ENCODE results near the gene TGM5. TPM values are rescaled to one million over a fixed set of nuclear protein-coding genes. Genes with fewer than 3 reads are reported as not detected.

The TGM5 gene
- total and polyA plus RNA-seq, 7 donors: 0.03 to 0.78 (median 0.06) TPM; not detected in 4

- H3K27me3 ChIP-seq (ENCODE audit: insufficient read depth in 3 of 3, low read length in 2 of 3): no peaks in the 10 kb centered on the region
- H3K4me3 ChIP-seq: no peak within 1 kb of the TSS
- no peaks in the 10 kb centered on the region for H3K9me3 ChIP-seq
- TF ChIP-seq, protein P1, sequence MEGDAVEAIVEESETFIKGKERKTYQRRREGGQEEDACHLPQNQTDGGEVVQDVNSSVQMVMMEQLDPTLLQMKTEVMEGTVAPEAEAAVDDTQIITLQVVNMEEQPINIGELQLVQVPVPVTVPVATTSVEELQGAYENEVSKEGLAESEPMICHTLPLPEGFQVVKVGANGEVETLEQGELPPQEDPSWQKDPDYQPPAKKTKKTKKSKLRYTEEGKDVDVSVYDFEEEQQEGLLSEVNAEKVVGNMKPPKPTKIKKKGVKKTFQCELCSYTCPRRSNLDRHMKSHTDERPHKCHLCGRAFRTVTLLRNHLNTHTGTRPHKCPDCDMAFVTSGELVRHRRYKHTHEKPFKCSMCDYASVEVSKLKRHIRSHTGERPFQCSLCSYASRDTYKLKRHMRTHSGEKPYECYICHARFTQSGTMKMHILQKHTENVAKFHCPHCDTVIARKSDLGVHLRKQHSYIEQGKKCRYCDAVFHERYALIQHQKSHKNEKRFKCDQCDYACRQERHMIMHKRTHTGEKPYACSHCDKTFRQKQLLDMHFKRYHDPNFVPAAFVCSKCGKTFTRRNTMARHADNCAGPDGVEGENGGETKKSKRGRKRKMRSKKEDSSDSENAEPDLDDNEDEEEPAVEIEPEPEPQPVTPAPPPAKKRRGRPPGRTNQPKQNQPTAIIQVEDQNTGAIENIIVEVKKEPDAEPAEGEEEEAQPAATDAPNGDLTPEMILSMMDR (IDR thresholded peaks at IDR 0.05): no peak
- H3K36me3 ChIP-seq (ENCODE audit: insufficient read depth in 1 of 2, low read depth in 1 of 2): no peaks in the 10 kb centered on the region
- 79 to 86% (median 82%) methylated on average over 3 of the region's 3 CpGs for WGBS, 3 donors
- no peak for DNase-seq
- H3K4me1 ChIP-seq: no peaks in the 10 kb centered on the region
- H3K27ac ChIP-seq: no peak within 1 kb of the TSS
- ATAC-seq: no peak
- intact Hi-C loops (cut with DNase I): no loop called here
Measured at GRCh38 chr15:43220991-43221403, 45.7 kb downstream of the TGM5 start, which contains the start of gene EPB42. TSS of gene EPB42 (minus strand) at chr15:43221018. CDS start at chr15:43220825, 193 bp downstream.

DNA sequence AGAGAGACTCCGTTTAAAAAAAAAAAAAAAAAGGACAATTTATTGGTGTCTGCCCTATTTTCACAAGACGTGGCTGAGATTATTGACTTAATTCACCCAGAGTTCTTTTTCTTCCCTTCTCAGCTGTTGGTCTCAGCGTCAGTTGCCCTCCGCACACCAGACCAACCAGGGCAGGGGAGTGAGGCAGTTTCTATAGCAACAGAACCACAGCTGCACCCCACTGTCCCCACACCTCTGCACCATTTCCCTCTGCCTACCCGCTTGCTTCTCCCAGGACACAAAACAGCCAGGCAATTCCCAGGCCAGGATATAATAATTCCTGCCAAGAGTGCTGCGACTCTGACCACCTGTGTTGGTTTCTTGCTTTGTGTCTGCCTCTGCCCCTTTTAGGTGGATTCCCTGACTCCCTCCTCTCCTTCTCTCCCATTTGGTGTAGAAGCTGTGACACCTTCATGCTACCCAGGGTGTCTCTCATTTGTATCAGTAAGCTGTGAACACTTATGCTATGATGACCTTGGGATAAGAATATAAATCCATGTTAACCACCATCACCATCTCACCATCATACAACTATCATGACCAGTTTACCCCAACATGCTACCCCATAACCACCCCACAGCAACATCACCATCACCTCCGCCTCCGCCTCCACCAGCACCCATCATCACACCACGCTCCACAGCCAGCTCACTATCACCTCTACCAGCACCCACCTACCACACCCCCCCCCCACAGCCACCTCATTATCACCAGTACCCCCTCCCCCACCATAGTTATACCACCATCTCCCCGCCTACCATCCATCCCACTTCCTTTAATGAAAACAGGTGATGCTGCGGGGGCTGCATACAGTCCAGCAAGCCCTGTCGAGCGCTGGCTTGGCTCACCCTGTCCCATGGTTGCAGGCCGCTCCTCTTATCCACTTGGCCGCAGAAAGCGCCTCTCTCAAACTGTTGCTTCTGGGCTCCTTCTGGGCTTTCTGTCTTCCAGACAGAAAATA lies 46.5 kb downstream of the TGM5 start:
- 83 to 88% (median 88%) methylated on average over 16 of the region's 16 CpGs for WGBS, 3 donors
- no peaks in the 10 kb centered on the region for H3K4me1 ChIP-seq
- H3K36me3 ChIP-seq (ENCODE audit: insufficient read depth in 1 of 2, low read depth in 1 of 2): no peaks in the 10 kb centered on the region
- intact Hi-C loops (cut with DNase I): no loop called here
- H3K9me3 ChIP-seq: no peaks in the 10 kb centered on the region
- TF ChIP-seq, protein P1 (IDR thresholded peaks at IDR 0.05): no peak
- H3K27me3 ChIP-seq (ENCODE audit: insufficient read depth in 3 of 3, low read length in 2 of 3): no peaks in the 10 kb centered on the region
- DNase-seq: no peak
- H3K4me3 ChIP-seq: no peak overlapping the region
- ATAC-seq: no peak
- no peak overlapping the region for H3K27ac ChIP-seq

GRCh38 chr15:43218908-43219706 lies 47.6 kb downstream of the TGM5 start:
- Histone ChIP-seq H3K4me1 (no peaks in the 10 kb centered on the region), H3K27ac (no peak overlapping the region), H3K36me3 (ENCODE audit: insufficient read depth in 1 of 2, low read depth in 1 of 2) (no peaks in the 10 kb centered on the region), H3K27me3 (ENCODE audit: insufficient read depth in 3 of 3, low read length in 2 of 3) (no peaks in the 10 kb centered on the region), H3K9me3 (no peaks in the 10 kb centered on the region), H3K4me3 (no peak overlapping the region)
- intact Hi-C loops (cut with DNase I): no loop called here
- 48 to 54% (median 50%) methylated on average over 13 of the region's 13 CpGs for WGBS, 3 donors
- ATAC-seq: no peak
- TF ChIP-seq, protein P1 (IDR thresholded peaks at IDR 0.05): no peak
- DNase-seq: no peak

- WGBS, 3 donors: 76 to 87% (median 81%) methylated on average over 7 of the region's 7 CpGs
- Histone ChIP-seq H3K4me1 (no peaks in the 10 kb centered on the region), H3K27ac (no peak overlapping the region), H3K27me3 (ENCODE audit: insufficient read depth in 3 of 3, low read length in 2 of 3) (no peaks in the 10 kb centered on the region), H3K36me3 (ENCODE audit: insufficient read depth in 1 of 2, low read depth in 1 of 2) (no peaks in the 10 kb centered on the region), H3K4me3 (no peak overlapping the region), H3K9me3 (no peaks in the 10 kb centered on the region)
- DNase-seq: no peak
- TF ChIP-seq, protein P1 (IDR thresholded peaks at IDR 0.05): no peak
- intact Hi-C loops (cut with DNase I): no loop called here
- no peak for ATAC-seq
Measured at GRCh38 chr15:43215961-43216360, 50.8 kb downstream of the TGM5 start.
